DLD1 (cell line): ENCODE measurements around the gene PARD3B.

Source experiments
- in situ Hi-C: cut with HindIII; loops from 2 replicates; pipeline ENCODE4 v1.10.0; 2017; ENCODE audit warnings: low sequenced_read_pairs

The PARD3B gene

DNA sequence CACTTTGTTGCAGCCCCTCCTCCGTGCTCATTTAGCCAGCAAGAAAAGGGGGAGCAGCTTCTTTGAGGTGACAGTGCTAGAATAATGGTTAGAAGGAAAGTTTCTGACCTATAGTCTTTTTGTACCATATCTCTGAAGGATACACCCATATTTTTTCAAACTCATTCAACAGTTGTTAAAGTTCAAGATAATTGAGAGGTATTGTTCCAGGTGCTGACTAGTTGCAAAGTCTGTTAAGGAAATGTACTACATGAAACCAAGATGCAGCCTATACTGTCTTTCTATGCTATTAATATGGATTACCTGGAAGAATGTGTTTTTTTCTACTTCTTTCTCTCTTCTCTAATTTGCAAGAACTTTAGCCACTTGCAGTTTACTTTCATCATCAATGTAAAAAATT, 495.0 kb downstream of the PARD3B start:
- in situ Hi-C loops, result no loop called here

DNA sequence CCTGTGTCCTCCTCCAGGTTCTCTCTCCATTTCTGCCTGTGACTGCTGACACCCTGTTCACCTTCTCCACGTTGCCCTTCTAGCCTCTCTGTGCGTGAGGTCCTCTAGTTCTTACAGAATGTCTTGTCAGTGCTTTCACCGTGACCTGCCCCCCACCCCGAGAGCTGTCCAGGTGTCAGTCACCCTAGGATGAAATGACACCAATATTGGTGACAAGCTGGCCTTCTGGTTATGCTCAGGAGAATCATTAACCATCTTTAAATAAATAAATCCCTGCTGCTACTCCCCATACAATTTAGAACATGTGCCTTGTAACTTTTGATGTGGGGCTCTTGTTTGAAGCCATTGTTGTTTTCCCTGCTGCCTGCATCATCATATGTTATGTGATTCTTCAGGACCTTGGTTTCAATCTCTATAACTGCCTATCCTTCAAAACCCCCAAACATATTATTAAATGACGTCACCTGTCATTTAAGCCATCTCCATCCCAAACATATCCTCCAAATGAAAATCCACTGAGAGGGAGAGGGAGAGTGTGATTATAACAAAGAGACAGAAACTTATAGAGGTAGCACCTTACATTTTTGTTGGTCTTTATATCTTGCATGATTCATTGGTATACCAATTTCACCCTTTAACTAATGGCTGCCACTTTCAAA, 496.3 kb downstream of the PARD3B start:
- in situ Hi-C loops, result no loop called here

DNA sequence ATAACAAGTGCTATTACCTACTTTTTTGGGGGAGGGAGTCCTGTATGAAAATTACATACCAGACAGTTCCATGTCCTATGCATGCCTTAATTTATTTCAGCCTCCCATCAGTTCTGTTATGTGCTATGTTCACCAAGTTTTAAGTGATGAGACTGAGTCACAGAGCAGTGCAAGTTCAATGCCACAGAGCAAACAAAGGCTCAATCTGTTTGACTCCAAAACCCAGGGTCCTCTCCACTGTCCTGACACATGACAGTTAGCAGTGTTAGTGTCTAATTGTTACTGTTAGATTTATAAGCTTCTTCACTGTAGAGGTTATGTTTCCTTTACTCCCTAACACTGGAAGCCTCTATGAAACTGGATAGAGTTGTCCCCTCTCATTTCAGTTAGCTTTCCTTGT, 498.0 kb downstream of the PARD3B start:
- in situ Hi-C loops, result no loop called here

DNA sequence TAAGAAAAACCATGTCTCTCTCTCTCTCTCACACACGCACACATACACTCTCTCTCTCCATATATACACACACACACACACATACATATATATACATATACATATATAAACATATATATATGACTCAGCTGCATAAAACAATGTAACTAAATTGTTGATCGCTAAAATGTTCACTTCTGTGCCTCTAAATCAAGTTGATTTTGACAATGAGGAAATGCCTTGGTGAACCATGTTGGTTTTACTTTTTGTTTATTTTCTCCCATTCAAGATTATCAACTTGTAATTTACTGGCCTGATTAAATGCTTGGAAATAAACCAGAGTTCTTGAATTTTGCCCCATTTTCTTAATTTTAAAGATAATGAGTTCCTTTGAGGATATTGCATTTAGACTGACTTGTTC, 500.4 kb downstream of the PARD3B start:
- in situ Hi-C loops, result no loop called here

DNA sequence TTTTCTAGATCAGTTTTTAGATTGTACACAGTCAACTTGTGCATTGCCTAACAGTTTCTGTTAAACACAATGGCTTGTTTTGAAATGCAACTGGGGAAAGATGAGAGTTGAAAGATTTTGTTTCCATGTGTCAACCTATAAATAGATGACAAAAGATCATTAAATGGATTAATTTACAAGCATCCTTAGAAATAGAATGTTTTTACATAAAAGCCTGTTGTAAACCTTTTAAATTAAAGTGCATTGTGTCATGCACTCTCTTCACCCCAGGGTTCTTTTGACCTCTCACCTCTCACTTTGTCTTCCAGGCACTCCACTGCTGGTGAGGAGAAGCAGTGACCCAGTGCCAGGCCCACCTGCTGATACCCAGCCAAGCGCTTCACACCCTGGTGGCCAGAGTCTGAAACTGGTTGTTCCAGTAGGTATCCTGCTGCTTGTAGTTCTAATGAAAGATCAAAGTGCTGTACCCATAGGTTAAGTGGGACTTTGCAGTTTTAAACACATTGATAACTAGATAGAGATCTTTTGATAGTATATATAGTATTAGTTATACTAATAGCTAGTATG, 502.1 kb downstream of the PARD3B start:
- in situ Hi-C loops, result no loop called here

DNA sequence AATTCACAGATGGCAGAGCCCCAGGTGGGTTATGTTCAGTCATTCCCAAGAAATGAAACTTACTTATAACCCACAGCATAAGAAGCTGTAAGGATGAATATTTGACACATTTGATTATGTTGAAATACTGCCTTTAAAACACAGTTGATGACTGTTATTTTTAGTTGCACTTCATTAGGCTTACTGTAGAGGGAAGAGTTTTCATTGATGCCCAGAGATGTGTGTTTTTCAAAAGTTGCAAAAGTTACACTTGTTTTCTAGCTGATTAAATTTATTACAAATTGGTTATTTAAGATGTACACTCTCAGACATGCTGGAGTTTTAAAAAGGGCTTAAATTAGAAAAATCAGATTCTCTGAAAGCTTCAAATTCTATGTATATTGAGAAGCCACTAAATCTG, 506.1 kb downstream of the PARD3B start:
- in situ Hi-C loops, result no loop called here

DNA sequence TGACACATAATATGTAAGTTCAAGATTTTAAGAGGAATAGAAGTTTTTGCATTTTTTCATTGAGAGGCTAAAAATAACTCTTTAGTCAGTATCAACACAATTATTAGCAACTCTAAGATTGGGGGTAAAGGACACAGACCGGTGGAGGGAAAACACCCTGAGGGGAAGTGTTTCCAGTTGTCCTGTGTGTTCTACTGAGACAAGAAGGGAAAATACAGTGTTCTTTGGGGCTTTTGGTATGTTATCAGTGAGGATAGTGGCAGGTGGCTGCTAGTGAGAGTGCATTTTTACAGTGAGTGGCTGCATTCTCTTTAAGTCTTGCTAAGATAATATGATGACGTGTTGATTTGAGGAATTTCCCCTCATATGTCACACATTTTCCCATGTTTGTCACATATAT, 507.5 kb downstream of the PARD3B start:
- in situ Hi-C loops, result no loop called here

DNA sequence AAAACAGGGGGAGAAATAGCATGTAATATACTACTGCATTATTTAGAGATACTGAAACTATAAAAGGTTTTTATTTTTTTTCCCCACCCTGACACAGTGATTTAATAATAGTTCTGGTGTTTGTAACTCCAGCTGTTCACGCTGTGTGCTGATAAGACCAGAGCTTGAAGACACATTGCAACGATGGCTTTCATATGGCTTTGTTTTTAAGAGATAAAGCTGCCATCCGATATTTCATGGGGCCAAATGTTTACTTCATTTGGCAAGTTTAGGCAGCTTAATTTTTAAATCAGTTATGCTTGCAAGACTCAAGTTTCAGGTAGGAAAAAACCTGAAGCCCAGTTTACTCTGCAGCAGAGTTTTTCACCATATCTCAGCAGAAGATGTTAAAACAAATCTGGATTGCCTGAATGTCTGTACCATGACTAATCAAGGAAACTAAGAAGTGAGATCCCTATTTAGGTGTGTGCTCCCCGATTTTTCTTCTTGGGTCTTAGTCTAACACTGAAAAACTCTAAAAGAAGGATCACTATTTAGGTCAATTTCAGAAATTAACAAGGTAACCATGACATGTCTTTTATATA, 508.6 kb downstream of the PARD3B start:
- in situ Hi-C loops, result no loop called here

DNA sequence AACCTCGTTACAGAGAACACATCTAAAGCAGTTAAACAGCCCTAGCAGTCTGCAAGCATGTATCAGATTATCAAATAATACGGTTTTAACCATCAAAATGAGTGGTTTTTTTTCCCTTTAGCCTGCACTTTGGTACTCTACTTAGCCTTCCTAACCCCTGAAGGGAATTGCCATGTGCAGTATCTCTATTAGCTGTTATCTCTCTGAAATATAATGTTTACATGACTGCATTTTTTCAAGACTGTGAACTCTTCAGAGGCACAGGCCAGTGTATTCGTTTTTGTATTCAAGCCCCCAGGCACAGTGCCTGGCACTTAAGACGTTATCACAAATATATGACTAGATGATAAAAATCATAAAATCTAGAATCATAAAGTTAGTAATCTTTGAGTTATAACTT, 509.5 kb downstream of the PARD3B start:
- in situ Hi-C loops, result no loop called here

DNA sequence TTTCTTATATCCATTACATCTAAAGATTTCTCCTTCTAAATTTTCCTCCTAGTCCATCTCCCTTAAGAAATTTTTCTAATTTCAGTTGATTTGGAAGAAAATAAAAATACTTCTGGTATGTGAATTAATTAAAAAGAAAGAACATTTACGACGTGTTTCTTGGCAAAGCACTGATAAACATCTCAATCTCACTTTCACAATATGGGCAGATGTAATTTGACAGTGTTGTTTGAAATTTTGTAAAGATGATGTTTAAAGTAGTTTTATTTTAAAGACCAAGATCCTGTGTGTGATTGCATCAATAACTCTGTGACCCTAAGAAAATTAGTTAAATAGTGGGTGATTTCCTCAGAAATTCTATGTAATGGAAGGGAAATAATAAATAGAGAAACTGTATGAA, 510.0 kb downstream of the PARD3B start:
- in situ Hi-C loops, result no loop called here

DNA sequence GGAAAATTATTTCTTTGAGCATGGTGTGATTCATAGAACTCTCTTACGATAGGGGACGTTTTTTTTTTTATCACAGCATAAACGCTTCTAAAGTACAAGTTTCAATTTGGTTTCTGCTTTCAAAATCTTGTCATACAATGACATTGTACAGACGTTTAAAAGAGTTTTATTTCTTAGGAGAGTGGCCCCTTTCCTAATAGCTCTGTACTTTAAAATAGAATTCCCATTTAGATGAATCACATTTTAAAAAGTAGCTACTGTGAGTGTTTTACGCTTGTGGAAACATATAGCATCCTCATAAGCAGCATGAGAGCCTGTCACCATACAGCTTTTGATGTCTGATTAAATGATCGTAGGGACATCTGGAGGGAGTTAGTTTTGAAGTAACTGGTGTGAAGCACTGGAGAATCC, 510.9 kb downstream of the PARD3B start:
- in situ Hi-C loops, result no loop called here

DNA sequence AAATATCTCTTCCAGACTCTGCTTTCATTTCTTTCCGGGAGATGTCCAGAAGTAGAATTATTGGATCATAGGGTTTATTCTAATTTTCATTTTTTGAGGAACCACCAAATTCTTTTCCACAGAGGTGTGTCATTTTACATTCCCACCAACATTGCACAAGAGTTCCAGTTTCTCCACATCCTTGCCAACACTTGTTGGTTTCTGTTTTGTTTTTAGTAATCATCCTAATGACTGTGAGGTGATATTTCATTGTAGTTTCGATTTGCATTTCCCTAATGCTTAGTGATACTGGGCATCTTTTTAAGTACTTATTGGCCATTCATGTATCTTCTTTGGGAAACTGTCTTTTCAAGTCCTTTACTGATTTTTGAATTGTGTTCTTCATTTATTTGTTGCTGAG, 513.1 kb downstream of the PARD3B start:
- in situ Hi-C loops, result no loop called here

DNA sequence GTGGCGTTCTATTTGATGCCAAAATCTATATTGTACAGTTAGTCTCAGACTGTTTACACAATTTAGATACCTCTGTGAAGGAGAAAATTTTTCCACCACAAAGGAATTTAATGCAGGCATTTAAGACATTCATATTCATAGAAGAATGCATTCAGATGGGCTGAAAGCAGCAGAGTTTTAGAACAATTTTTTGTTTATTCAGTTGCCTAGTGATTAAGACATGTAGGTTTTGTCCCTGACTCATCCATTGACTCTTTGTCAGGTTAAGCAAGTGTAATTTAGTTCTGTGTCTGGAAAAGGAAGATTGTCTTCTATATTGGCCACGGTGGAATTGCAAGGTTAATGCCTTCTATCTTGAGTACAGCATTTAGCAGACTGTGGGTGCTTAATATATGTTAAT, 515.0 kb downstream of the PARD3B start:
- in situ Hi-C loops, result no loop called here

DNA sequence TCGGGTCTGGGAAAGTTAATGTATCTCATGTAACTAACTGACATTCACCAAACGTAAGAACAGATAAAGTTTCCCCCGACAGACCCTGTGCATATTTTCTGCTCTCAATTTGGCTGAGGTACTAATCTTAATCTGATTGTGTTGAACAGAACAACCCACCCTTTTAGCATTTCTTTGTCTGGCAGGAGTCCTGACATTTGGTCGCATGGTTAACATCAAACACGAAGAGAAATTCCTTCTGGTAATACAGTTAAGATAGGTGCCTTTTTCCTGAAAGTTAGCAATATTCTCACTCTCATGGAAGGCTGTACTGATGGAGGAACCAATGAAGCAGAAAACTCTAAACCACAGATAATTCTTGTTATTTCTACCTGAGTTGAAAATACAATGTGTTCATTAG, 520.8 kb downstream of the PARD3B start:
- in situ Hi-C loops, result no loop called here

DNA sequence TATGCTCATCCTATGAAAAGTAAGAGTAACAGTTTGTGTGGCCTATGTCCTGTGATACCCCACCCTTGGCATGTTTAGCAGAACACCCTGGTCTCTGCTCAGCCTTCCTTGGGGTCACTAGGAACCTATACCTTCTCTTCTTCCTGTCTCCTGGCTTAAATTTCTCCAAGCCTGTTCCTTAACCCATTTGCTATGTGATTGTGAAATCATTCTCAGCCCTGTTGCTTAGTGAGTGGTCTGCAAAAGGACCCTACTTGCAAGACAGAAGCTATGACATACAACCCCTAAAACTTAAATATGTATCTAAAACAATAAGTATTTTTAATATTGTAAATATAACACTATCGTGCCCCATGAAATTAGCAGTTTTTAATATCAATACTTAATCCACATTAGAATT, 524.7 kb downstream of the PARD3B start:
- in situ Hi-C loops, result no loop called here

DNA sequence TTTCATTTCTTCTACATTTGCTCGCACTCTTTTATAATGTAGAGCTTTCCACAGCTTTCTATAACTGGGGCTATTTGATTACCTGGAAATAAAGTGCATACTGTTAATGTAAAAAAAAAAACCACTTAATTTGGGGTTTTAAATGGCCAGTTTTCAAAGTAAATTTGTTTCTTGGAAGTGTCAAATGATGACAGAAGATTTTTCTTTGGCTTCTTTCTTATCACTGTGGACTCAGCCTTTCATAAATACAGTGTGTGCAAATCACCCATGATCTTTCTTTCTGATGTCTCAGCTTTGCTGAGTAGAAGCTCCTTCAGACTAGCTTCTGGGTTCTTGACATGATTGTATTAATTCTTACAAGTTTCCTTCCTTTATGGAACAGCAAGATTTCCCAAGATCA, 525.6 kb downstream of the PARD3B start:
- in situ Hi-C loops, result no loop called here

DNA sequence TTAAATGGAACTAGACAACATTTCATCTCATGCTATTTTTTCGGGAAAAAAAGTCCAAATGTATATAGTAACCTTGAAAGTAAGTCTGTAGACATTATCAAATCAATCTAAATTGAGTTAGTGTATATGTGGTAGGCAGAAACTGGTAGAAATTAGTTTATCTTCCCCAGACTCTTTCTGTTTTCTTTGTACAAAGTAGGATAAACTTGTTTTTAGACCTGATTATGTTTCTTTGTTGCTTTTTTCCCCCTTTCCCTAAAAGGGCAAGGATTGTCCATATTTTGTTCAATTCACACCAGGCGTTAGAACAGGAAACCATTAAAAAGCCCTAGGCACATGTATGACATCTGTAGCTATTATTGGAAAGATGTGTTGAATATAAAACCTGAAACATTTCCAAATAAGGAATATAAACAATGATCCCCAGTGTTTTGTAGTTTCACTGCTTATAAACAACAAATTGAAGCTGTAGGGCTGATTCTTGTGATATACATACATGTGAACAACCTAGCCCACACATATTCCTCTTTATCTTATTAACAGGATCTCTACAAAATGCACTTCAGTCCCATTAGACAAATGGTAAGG, 528.3 kb downstream of the PARD3B start:
- in situ Hi-C loops, result no loop called here

DNA sequence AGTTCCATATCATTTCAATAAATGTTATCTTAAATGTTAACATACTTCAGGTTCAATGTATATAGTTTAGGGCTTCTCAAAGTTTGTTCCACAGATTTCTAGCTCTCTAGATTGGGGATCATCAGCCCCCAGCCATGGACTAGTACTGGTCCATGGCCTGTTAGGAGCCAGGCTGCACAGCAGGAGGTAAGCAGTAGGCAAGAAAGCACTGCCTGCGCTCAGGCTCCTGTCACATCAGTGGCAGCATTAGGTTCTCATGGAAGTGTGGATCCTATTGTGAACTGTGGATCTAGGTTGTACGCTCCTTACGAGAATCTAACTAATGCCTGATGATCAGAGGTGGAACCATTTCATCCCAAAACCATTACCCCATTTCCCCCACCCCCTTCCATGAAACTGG, 531.1 kb downstream of the PARD3B start:
- in situ Hi-C loops, result no loop called here

DNA sequence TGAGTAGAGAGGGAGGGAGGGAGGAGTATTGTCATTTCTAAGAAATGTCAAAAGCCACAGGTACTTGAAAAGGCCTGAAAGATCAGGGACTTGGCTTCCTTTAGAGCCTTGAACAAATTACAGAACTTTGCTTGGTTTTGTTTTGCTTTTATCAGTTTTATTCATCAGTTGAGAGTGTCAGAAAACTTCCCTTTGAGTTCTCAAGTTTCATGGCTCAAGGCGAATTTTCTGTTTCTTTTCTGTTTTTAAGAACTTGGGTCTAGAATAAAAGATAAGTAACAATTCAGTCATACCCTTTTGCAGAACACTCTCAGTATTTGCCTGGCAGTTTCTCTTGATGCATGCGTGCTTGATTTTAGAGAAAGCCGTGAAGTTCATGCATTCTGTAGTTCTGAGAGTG, 531.9 kb downstream of the PARD3B start:
- in situ Hi-C loops, result no loop called here

DNA sequence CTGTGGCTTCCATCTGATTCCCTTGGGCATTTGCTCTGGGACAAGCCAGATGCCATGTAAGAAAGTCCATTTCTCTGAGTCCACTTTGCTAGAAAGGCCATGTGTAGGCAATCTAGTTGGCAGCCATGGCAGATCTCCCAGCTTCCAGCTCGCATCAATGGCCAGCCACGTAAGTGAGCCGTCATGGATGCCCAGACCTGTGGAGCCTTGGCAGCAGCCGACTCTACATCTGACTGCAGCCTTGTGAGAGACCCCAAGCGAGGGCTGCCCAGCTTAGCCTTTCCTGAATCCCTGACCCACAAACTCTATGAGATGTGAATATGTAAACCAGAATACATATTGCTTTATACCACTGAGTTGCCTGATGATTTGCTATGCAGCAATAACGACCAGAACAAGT, 533.5 kb downstream of the PARD3B start:
- in situ Hi-C loops, result no loop called here

DNA sequence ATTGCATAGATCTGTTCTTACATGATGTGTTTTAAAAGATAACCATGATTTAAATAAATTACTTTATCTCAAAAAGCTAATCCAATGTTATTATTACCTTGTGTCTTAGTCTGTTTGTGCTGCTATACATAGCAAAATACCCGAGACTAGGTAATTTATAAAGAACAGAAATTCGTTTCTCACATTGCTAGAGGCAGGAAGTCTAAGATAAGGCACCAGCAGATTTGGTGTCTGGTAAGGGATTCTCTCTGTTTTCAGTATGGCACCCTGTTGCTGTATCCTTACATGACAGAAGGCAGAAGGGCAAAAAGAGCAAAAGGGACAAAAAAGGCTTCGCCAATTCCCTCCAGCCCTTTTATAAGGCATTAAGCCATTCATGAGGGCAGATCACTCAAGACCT, 533.9 kb downstream of the PARD3B start:
- in situ Hi-C loops, result no loop called here

DNA sequence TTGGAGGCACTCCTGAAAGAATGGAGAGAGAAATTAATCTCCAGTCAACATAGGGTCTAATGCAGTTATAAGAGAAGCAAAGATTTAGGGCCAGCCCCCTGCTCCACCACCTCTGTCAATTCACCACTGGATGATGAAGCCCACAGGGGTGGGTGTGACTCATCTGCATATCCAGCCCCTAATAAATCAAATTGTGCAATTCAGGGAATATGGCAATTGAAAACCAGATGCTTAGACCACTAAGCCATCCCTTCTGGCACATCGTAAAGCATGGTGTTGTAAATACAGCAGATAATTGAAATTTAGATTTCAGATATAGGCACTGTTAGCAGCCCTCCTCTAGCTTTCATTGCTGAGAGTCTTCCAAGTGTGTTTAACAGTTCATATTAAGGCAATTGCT, 541.4 kb downstream of the PARD3B start:
- in situ Hi-C loops, result no loop called here
